IMR-90 (cell line): ENCODE results near the gene KAT14.

Source experiments
- MAZ ChIP-seq: IDR thresholded peaks from 2 replicates; pipeline ENCODE4 v1.6.1; 2012; ENCODE audit warnings: low read depth, mild to moderate bottlenecking, low read length, improper control_type of control experiment, moderate library complexity, borderline replicate concordance
- MXI1 ChIP-seq: IDR thresholded peaks from 2 replicates; pipeline ENCODE4 v1.6.1; 2012; ENCODE audit warnings: low read depth, mild to moderate bottlenecking, low read length, moderate library complexity, borderline replicate concordance
- NFE2L2 ChIP-seq: fragments of 150-350 bp; IDR thresholded peaks from 2 replicates; pipeline ENCODE4 v1.6.1; 2016; ENCODE audit warnings: low read depth, mild to moderate bottlenecking, low read length
- POLR2A ChIP-seq: IDR thresholded peaks from 2 replicates; pipeline ENCODE4 v1.6.1; 2012; ENCODE audit warnings: mild to moderate bottlenecking, low read depth, low read length
- RAD21 ChIP-seq: IDR thresholded peaks from 2 replicates; pipeline ENCODE4 v1.6.1; 2012; ENCODE audit warnings: low read length, improper control_type of control experiment
- RFX5 ChIP-seq: IDR thresholded peaks from 2 replicates; pipeline ENCODE4 v1.8.0; 2012; ENCODE audit warnings: low read depth, mild to moderate bottlenecking, low read length, moderate library complexity
- SMC3 ChIP-seq: fragments of 150-350 bp; IDR thresholded peaks from 2 replicates; pipeline ENCODE4 v1.6.1; 2016; ENCODE audit warnings: low read depth, mild to moderate bottlenecking, antibody characterized with exemption, low read length, moderate library complexity
- TF ChIP-seq, protein P1 (sequence below): conservative IDR thresholded peaks from 2 replicates; pipeline ENCODE4 v1.5.1; 2012; ENCODE audit warnings: mild to moderate bottlenecking, low read depth, low read length, improper control_type of control experiment
- TF ChIP-seq, protein P2 (sequence below): fragments of 150-350 bp; IDR thresholded peaks from 2 replicates; pipeline ENCODE4 v1.6.1; 2017; ENCODE audit warnings: mild to moderate bottlenecking, antibody characterized with exemption, low read length, low read depth
- TF ChIP-seq, protein P3 (sequence below): fragments of 150-350 bp; IDR thresholded peaks from 2 replicates; pipeline ENCODE4 v1.6.1; 2016; ENCODE audit warnings: low read depth, mild to moderate bottlenecking, low read length, moderate library complexity, borderline replicate concordance

DNA sequence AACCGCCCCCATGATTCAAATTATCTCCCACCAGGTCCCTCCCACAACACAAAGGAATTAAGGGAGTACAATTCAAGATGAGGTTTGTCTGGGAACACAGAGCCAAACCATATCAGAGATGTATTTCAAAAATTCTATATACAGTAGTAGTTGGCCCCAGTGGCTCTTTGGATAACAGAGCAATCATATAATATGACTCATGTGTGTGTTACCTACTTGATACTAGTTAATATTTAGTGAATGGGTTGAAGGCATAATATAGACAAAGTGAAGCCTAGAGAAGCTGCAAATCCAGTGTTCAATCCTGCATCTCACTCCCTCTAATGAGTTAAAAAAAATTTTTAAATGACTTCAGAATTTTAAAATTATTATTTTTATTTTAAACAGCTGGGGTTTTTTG lies 43.2 kb downstream of the KAT14 start:
- TF ChIP-seq SMC3 (no peak), RAD21 (no peak), POLR2A (no peak), MAZ (no peak), MXI1 (no peak), NFE2L2 (no peak), RFX5 (no peak)
- TF ChIP-seq, protein P1, sequence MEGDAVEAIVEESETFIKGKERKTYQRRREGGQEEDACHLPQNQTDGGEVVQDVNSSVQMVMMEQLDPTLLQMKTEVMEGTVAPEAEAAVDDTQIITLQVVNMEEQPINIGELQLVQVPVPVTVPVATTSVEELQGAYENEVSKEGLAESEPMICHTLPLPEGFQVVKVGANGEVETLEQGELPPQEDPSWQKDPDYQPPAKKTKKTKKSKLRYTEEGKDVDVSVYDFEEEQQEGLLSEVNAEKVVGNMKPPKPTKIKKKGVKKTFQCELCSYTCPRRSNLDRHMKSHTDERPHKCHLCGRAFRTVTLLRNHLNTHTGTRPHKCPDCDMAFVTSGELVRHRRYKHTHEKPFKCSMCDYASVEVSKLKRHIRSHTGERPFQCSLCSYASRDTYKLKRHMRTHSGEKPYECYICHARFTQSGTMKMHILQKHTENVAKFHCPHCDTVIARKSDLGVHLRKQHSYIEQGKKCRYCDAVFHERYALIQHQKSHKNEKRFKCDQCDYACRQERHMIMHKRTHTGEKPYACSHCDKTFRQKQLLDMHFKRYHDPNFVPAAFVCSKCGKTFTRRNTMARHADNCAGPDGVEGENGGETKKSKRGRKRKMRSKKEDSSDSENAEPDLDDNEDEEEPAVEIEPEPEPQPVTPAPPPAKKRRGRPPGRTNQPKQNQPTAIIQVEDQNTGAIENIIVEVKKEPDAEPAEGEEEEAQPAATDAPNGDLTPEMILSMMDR: no peak
- TF ChIP-seq, protein P2, sequence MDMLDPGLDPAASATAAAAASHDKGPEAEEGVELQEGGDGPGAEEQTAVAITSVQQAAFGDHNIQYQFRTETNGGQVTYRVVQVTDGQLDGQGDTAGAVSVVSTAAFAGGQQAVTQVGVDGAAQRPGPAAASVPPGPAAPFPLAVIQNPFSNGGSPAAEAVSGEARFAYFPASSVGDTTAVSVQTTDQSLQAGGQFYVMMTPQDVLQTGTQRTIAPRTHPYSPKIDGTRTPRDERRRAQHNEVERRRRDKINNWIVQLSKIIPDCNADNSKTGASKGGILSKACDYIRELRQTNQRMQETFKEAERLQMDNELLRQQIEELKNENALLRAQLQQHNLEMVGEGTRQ: no peak
- TF ChIP-seq, protein P3, sequence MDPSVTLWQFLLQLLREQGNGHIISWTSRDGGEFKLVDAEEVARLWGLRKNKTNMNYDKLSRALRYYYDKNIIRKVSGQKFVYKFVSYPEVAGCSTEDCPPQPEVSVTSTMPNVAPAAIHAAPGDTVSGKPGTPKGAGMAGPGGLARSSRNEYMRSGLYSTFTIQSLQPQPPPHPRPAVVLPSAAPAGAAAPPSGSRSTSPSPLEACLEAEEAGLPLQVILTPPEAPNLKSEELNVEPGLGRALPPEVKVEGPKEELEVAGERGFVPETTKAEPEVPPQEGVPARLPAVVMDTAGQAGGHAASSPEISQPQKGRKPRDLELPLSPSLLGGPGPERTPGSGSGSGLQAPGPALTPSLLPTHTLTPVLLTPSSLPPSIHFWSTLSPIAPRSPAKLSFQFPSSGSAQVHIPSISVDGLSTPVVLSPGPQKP: no peak
